ENCODE results near the gene NMS.

The NMS gene, protein sequence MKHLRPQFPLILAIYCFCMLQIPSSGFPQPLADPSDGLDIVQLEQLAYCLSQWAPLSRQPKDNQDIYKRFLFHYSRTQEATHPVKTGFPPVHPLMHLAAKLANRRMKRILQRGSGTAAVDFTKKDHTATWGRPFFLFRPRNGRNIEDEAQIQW

GRCh38 chr2:100470182-100470581 is at the start of gene NMS:
NMS (plus strand) TSS chr2:100470482; CDS start chr2:100470489, 7 bp downstream.
- Histone ChIP-seq H3K4me2 (ENCODE audit: low read length) (no peak within 1 kb of the TSS), H3F3A (ENCODE audit: insufficient read depth, low read length) (no peaks in the 10 kb centered on the region), H3K9me3 (ENCODE audit: low read length) (no peaks in the 10 kb centered on the region), H3K27me3 (ENCODE audit: insufficient read depth, low read length) (no peaks in the 10 kb centered on the region), H3K9me2 (ENCODE audit: low read depth, low read length) (no peaks in the 10 kb centered on the region), H4K20me1 (ENCODE audit: insufficient read depth, low read length) (no peaks in the 10 kb centered on the region), H2AFZ (ENCODE audit: low read length) (no peak within 1 kb of the TSS), H3K36me3 (ENCODE audit: insufficient read depth, low read length) (no peaks in the 10 kb centered on the region), H3K4me1 (ENCODE audit: insufficient read depth, low read length, severe bottlenecking) (no peaks in the 10 kb centered on the region), H3K79me2 (ENCODE audit: insufficient read depth, low read length) (no peaks in the 10 kb centered on the region), H3K4me3 (ENCODE audit: low read depth, low read length, poor library complexity, severe bottlenecking) (no peak within 1 kb of the TSS), H3K27ac (ENCODE audit: low read depth, low read length, poor library complexity, severe bottlenecking) (no peak within 1 kb of the TSS), H3K9ac (ENCODE audit: low read length) (no peak within 1 kb of the TSS)
- TF ChIP-seq EZH2 (IDR thresholded peaks at IDR 0.05; ENCODE audit: borderline replicate concordance, low read length), result no peak
- no peak for TF ChIP-seq CTCF (IDR thresholded peaks at IDR 0.05; ENCODE audit: low read length)

GRCh38 chr2:100422320-100423055 is 47.8 kb upstream of the NMS start:
- no peaks in the 10 kb centered on the region for H3K79me2 ChIP-seq (ENCODE audit: insufficient read depth, low read length)
- peaks cover 4% of the 10 kb centered on the region; the same call in 1 of the 2 replicates for H3K27me3 ChIP-seq (ENCODE audit: insufficient read depth, low read length)
- no peaks in the 10 kb centered on the region for H3K36me3 ChIP-seq (ENCODE audit: insufficient read depth, low read length)
- no peak overlapping the region for H3K4me2 ChIP-seq (ENCODE audit: low read length)
- no peak overlapping the region for H2AFZ ChIP-seq (ENCODE audit: low read length)
- peaks cover 4% of the 10 kb centered on the region for H3K4me1 ChIP-seq (ENCODE audit: insufficient read depth, low read length, severe bottlenecking)
- no peak overlapping the region for H3K27ac ChIP-seq (ENCODE audit: low read depth, low read length, poor library complexity, severe bottlenecking)
- no peaks in the 10 kb centered on the region for H4K20me1 ChIP-seq (ENCODE audit: insufficient read depth, low read length)
- H3F3A ChIP-seq (ENCODE audit: insufficient read depth, low read length), result no peaks in the 10 kb centered on the region
- no peak overlapping the region for H3K9ac ChIP-seq (ENCODE audit: low read length)
- no peak overlapping the region for H3K4me3 ChIP-seq (ENCODE audit: low read depth, low read length, poor library complexity, severe bottlenecking)
- H3K9me2 ChIP-seq (ENCODE audit: low read depth, low read length), result no peaks in the 10 kb centered on the region
- no peaks in the 10 kb centered on the region for H3K9me3 ChIP-seq (ENCODE audit: low read length)
- TF ChIP-seq EZH2 (IDR thresholded peaks at IDR 0.05; ENCODE audit: borderline replicate concordance, low read length) (no peak), CTCF (IDR thresholded peaks at IDR 0.05; ENCODE audit: low read length) (no peak)

GRCh38 chr2:100423631-100424030 is 46.7 kb upstream of the NMS start:
- no peaks in the 10 kb centered on the region for H3K36me3 ChIP-seq (ENCODE audit: insufficient read depth, low read length)
- no peaks in the 10 kb centered on the region for H4K20me1 ChIP-seq (ENCODE audit: insufficient read depth, low read length)
- H3K27ac ChIP-seq (ENCODE audit: low read depth, low read length, poor library complexity, severe bottlenecking), result no peak overlapping the region
- no peaks in the 10 kb centered on the region for H3K9me2 ChIP-seq (ENCODE audit: low read depth, low read length)
- TF ChIP-seq CTCF (IDR thresholded peaks at IDR 0.05; ENCODE audit: low read length) (no peak), EZH2 (IDR thresholded peaks at IDR 0.05; ENCODE audit: borderline replicate concordance, low read length) (no peak)
- no peaks in the 10 kb centered on the region for H3F3A ChIP-seq (ENCODE audit: insufficient read depth, low read length)
- no peak overlapping the region for H3K4me3 ChIP-seq (ENCODE audit: low read depth, low read length, poor library complexity, severe bottlenecking)
- no peak overlapping the region for H3K9ac ChIP-seq (ENCODE audit: low read length)
- peaks cover 4% of the 10 kb centered on the region; the same call in 1 of the 2 replicates for H3K27me3 ChIP-seq (ENCODE audit: insufficient read depth, low read length)
- no peak overlapping the region for H3K4me2 ChIP-seq (ENCODE audit: low read length)
- no peaks in the 10 kb centered on the region for H3K9me3 ChIP-seq (ENCODE audit: low read length)
- H2AFZ ChIP-seq (ENCODE audit: low read length), result no peak overlapping the region
- H3K79me2 ChIP-seq (ENCODE audit: insufficient read depth, low read length), result no peaks in the 10 kb centered on the region
- no peaks in the 10 kb centered on the region for H3K4me1 ChIP-seq (ENCODE audit: insufficient read depth, low read length, severe bottlenecking)
